Prostate gland (tissue), 2 donors: ENCODE data around the gene OR10D3.

Source experiments
- CTCF ChIP-seq, 4 experiments: fragments of 200-600 bp in 2 of 4; fragments of 450-650 bp in 2 of 4; sonication (generic) in 2 of 4; IDR thresholded peaks; 1 replicate in 3 of 4; 2 replicates in 1 of 4; pipeline ENCODE4 v1.5.1; 2016 to 2019; ENCODE audit warnings: antibody characterized with exemption in 4 of 4, mild to moderate bottlenecking in 2 of 4, moderate library complexity in 2 of 4
- POLR2AphosphoS5 ChIP-seq: sonication (generic); formaldehyde crosslinking; IDR thresholded peaks from one replicate; pipeline ENCODE4 v1.6.1; 2017; ENCODE audit warnings: antibody characterized with exemption

GRCh38 chr11:124153821-124154220 is 29.3 kb upstream of the OR10D3 start:
- TF ChIP-seq POLR2AphosphoS5 (no peak), CTCF (IDR thresholded peaks at IDR 0.05) (no peak)
